ENCODE data around the gene UBA1.

The UBA1 gene

DNA sequence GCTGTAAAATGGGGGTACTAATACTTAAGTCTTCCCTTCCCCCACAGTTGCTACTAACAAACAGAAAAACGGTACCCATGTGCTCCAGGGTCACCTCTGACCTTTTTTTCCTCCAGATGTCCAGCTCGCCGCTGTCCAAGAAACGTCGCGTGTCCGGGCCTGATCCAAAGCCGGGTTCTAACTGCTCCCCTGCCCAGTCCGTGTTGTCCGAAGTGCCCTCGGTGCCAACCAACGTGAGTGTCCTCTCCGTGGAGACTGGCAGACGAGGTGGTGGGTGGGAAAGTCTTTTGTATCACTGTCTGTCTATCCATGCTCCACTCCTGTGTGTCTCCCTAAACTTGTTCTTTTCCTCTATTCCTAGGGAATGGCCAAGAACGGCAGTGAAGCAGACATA is 5.1 kb downstream of the UBA1 start:
- TF ChIP-seq, protein P1, sequence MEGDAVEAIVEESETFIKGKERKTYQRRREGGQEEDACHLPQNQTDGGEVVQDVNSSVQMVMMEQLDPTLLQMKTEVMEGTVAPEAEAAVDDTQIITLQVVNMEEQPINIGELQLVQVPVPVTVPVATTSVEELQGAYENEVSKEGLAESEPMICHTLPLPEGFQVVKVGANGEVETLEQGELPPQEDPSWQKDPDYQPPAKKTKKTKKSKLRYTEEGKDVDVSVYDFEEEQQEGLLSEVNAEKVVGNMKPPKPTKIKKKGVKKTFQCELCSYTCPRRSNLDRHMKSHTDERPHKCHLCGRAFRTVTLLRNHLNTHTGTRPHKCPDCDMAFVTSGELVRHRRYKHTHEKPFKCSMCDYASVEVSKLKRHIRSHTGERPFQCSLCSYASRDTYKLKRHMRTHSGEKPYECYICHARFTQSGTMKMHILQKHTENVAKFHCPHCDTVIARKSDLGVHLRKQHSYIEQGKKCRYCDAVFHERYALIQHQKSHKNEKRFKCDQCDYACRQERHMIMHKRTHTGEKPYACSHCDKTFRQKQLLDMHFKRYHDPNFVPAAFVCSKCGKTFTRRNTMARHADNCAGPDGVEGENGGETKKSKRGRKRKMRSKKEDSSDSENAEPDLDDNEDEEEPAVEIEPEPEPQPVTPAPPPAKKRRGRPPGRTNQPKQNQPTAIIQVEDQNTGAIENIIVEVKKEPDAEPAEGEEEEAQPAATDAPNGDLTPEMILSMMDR (IDR thresholded peaks at IDR 0.05; ENCODE audit: insufficient read depth, low read length, poor library complexity, severe bottlenecking): no peak
- DNase-seq (ENCODE audit: extremely low read depth, insufficient read length): no peak
- H3K27me3 ChIP-seq (replicated peaks; ENCODE audit: control insufficient read depth, insufficient read depth, low read length): no peaks in the 10 kb centered on the region
- peaks cover 46% of the 10 kb centered on the region for H3K36me3 ChIP-seq (ENCODE audit: control insufficient read depth, insufficient read depth, low read length)
- no peak overlapping the region for H3K4me3 ChIP-seq (replicated peaks; ENCODE audit: low read depth, low read length)

DNA sequence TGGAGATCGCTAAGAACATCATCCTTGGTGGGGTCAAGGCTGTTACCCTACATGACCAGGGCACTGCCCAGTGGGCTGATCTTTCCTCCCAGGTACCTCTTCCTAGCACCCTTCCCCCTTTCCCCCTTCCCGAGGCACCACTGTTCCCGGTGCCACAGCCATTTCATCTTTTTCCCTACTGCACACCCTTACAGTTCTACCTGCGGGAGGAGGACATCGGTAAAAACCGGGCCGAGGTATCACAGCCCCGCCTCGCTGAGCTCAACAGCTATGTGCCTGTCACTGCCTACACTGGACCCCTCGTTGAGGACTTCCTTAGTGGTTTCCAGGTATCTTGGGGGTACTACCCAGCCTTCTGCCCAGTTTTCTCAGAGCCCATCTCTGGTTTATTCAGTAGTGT is 5.7 kb downstream of the UBA1 start:
- H3K27me3 ChIP-seq (replicated peaks; ENCODE audit: control insufficient read depth, insufficient read depth, low read length): no peaks in the 10 kb centered on the region
- H3K4me3 ChIP-seq (replicated peaks; ENCODE audit: low read depth, low read length): no peak overlapping the region
- no peak for DNase-seq (ENCODE audit: extremely low read depth, insufficient read length)
- TF ChIP-seq, protein P1 (IDR thresholded peaks at IDR 0.05; ENCODE audit: insufficient read depth, low read length, poor library complexity, severe bottlenecking): no peak
- H3K36me3 ChIP-seq (ENCODE audit: control insufficient read depth, insufficient read depth, low read length): peaks cover 47% of the 10 kb centered on the region

DNA sequence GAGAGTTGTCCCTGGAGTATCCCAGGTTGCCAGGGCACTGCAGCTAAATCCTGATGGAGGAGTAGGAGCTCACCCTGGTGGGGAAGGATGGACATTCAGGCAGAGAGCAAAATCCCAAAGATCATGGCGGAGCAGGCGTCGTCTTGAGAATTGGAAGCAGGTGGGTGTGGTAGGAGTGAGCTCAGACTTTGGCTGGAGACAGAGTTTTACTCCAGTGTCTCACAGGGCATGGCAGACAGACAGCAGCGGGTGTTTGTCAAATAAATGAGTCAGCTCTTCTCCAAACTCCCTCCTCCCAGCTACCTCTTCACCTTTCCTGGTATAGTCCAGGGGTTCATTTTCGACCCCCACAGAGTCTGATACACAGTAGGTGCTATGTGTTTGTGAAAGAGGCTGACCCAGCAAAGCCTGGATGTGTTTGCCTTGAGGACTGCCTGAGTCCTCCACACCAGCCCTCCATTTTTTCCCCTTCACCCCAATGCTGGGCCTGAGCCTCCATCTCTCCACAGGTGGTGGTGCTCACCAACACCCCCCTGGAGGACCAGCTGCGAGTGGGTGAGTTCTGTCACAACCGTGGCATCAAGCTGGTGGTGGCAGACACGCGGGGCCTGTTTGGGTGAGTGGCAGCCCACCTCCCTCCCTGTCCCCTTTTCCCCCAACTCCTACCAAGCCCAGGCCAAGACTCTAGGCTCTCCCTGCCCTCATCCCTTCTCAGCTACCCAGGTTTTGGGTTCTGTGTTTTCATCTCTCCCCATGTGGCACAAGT is 6.9 kb downstream of the UBA1 start:
- peaks cover 51% of the 10 kb centered on the region for H3K36me3 ChIP-seq (ENCODE audit: control insufficient read depth, insufficient read depth, low read length)
- TF ChIP-seq, protein P1 (IDR thresholded peaks at IDR 0.05; ENCODE audit: insufficient read depth, low read length, poor library complexity, severe bottlenecking): no peak
- no peaks in the 10 kb centered on the region for H3K27me3 ChIP-seq (replicated peaks; ENCODE audit: control insufficient read depth, insufficient read depth, low read length)
- DNase-seq (ENCODE audit: extremely low read depth, insufficient read length): no peak
- no peak overlapping the region for H3K4me3 ChIP-seq (replicated peaks; ENCODE audit: low read depth, low read length)

DNA sequence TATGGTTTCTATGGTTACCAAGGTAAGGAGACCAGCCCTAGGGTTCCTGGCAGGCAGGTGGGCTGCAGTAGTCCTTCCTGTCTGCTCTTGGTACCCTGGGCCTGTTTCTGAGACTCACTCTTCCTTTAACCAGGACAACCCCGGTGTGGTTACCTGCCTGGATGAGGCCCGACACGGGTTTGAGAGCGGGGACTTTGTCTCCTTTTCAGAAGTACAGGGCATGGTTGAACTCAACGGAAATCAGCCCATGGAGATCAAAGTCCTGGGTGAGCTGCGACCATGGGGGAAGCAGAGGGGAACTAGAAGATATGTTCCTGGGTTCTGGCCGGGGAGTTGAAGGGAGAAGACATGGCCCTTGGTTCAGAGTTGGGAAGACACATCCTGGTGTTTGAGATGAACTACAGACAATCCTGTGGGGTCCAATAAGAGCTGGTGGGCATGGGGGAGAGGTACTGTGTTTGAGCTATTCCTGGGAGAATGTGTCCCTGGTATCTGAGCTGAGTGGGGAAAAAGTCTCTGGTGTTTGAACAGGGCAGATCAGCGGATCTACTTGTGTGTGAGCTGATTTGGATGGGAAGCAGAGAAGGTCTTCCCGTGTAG is 7.8 kb downstream of the UBA1 start:
- TF ChIP-seq, protein P1 (IDR thresholded peaks at IDR 0.05; ENCODE audit: insufficient read depth, low read length, poor library complexity, severe bottlenecking): no peak
- Histone ChIP-seq H3K4me3 (replicated peaks; ENCODE audit: low read depth, low read length) (no peak overlapping the region), H3K27me3 (replicated peaks; ENCODE audit: control insufficient read depth, insufficient read depth, low read length) (no peaks in the 10 kb centered on the region), H3K36me3 (ENCODE audit: control insufficient read depth, insufficient read depth, low read length) (peaks cover 59% of the 10 kb centered on the region)
- no peak for DNase-seq (ENCODE audit: extremely low read depth, insufficient read length)

DNA sequence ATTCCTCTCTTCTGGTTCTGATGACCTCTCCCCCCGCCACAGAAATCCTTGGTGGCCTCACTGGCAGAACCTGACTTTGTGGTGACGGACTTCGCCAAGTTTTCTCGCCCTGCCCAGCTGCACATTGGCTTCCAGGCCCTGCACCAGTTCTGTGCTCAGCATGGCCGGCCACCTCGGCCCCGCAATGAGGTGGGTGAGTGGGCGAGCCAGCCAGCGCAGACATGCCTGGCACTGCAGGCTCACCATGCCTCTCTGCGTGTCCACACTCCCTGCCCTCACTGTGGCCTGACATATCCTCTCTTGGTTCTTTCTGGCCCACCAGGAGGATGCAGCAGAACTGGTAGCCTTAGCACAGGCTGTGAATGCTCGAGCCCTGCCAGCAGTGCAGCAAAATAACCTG is 8.7 kb downstream of the UBA1 start:
- peaks cover 58% of the 10 kb centered on the region for H3K36me3 ChIP-seq (ENCODE audit: control insufficient read depth, insufficient read depth, low read length)
- DNase-seq (ENCODE audit: extremely low read depth, insufficient read length): no peak
- H3K27me3 ChIP-seq (replicated peaks; ENCODE audit: control insufficient read depth, insufficient read depth, low read length): no peaks in the 10 kb centered on the region
- TF ChIP-seq, protein P1 (IDR thresholded peaks at IDR 0.05; ENCODE audit: insufficient read depth, low read length, poor library complexity, severe bottlenecking): no peak
- no peak overlapping the region for H3K4me3 ChIP-seq (replicated peaks; ENCODE audit: low read depth, low read length)
